CD14-positive monocyte (primary cell): ENCODE measurements around the gene EDARADD. TPM values are rescaled to one million over a fixed set of nuclear protein-coding genes. Genes with fewer than 3 reads are reported as not detected.

Experiments
- DNase-seq, 3 donors: peaks; one replicate each; pipeline ENCODE4 v3.0.0-alpha.2; 2011 to 2022
- H2AFZ ChIP-seq: 2 replicates; pipeline ENCODE4 v1.6.0; 2012; ENCODE audit warnings: mild to moderate bottlenecking, low read depth, low read length, inconsistent platforms; ENCODE audit not compliant: insufficient read depth, poor library complexity, severe bottlenecking
- H3K27ac ChIP-seq, 2 donors: 1 replicate in 1 of 2; 2 replicates in 1 of 2; pipeline ENCODE4 v1.5.1; 2012 to 2013; ENCODE audit warnings: low read length in 2 of 2, control low read depth in 1 of 2, inconsistent platforms in 1 of 2, low read depth in 1 of 2, mild to moderate bottlenecking in 1 of 2
- H3K27me3 ChIP-seq, 2 donors: one replicate each; pipeline versions ENCODE4 v1.6.0 to v1.6.1; 2011 to 2013; ENCODE audit warnings: low read length in 2 of 2; ENCODE audit not compliant: control insufficient read depth in 2 of 2, insufficient read depth in 2 of 2
- H3K36me3 ChIP-seq, 2 donors: replicated peaks in 1 of 2; 1 replicate in 1 of 2; 2 replicates in 1 of 2; pipeline versions ENCODE4 v1.5.1 to v1.6.1; 2012 to 2013; ENCODE audit warnings: low read length in 2 of 2, control low read depth in 1 of 2, inconsistent platforms in 1 of 2, mild to moderate bottlenecking in 1 of 2; ENCODE audit not compliant: insufficient read depth in 2 of 2, control insufficient read depth in 1 of 2
- H3K4me1 ChIP-seq, 2 donors: 1 replicate in 1 of 2; 2 replicates in 1 of 2; pipeline versions ENCODE4 v1.5.1 to v1.6.1; 2012 to 2013; ENCODE audit warnings: low read length in 2 of 2, control low read depth in 1 of 2, inconsistent platforms in 1 of 2, mild to moderate bottlenecking in 1 of 2, moderate library complexity in 1 of 2; ENCODE audit not compliant: insufficient read depth in 2 of 2, control insufficient read depth in 1 of 2
- H3K4me2 ChIP-seq: replicated peaks from 2 replicates; pipeline ENCODE3; 2012; ENCODE audit warnings: low read length, moderate library complexity, mild to moderate bottlenecking; ENCODE audit not compliant: poor library complexity, severe bottlenecking; ENCODE audit errors: extremely low read depth
- H3K4me3 ChIP-seq, 3 experiments: fragments of 200-600 bp in 1 of 3; sonication (generic) in 1 of 3; replicated peaks in 1 of 3; 1 replicate in 2 of 3; 2 replicates in 1 of 3; pipeline ENCODE4 v1.5.1; 2011 to 2013; ENCODE audit warnings: low read length in 3 of 3, mild to moderate bottlenecking in 3 of 3, control low read depth in 2 of 3, low read depth in 2 of 3, inconsistent platforms in 1 of 3, moderate library complexity in 1 of 3
- H3K79me2 ChIP-seq: 2 replicates; pipeline ENCODE4 v1.6.0; 2012; ENCODE audit warnings: mild to moderate bottlenecking, control low read depth, inconsistent platforms, low read length, moderate library complexity; ENCODE audit not compliant: insufficient read depth
- H3K9ac ChIP-seq: 2 replicates; pipeline ENCODE4 v1.6.0; 2017; ENCODE audit warnings: low read length, mild to moderate bottlenecking; ENCODE audit not compliant: insufficient read depth, poor library complexity, severe bottlenecking
- H3K9me3 ChIP-seq, 2 donors: replicated peaks in 1 of 2; 1 replicate in 1 of 2; 2 replicates in 1 of 2; pipeline versions ENCODE4 v1.5.1 to v1.6.1; 2012 to 2013; ENCODE audit warnings: low read length in 2 of 2, control low read depth in 1 of 2; ENCODE audit not compliant: control insufficient read depth in 1 of 2, insufficient read depth in 1 of 2
- H4K20me1 ChIP-seq: 2 replicates; pipeline ENCODE4 v1.6.0; 2012; ENCODE audit warnings: mild to moderate bottlenecking, low read length, control low read depth, moderate library complexity; ENCODE audit not compliant: insufficient read depth
- H3K27ac Mint-ChIP-seq, 7 donors: one replicate each; pipeline ENCODE4 v1.8.0; 2020; ENCODE audit warnings: mild to moderate bottlenecking in 7 of 7, mixed read lengths in 7 of 7, moderate library complexity in 6 of 7, inconsistent platforms in 2 of 7
- H3K27me3 Mint-ChIP-seq, 3 donors: one replicate each; pipeline ENCODE4 v1.8.0; 2021 to 2022; ENCODE audit warnings: low read depth in 3 of 3, mild to moderate bottlenecking in 3 of 3, mixed read lengths in 3 of 3, moderate library complexity in 3 of 3, inconsistent platforms in 1 of 3
- H3K36me3 Mint-ChIP-seq, 2 donors: one replicate each; pipeline ENCODE4 v1.8.0; 2020; ENCODE audit warnings: mixed read lengths in 2 of 2, inconsistent platforms in 1 of 2, mild to moderate bottlenecking in 1 of 2
- H3K4me1 Mint-ChIP-seq: one replicate; pipeline ENCODE4 v1.8.0; 2020; ENCODE audit warnings: mild to moderate bottlenecking, mixed read lengths
- H3K4me3 Mint-ChIP-seq, 2 donors: one replicate each; pipeline ENCODE4 v1.8.0; 2020; ENCODE audit warnings: mild to moderate bottlenecking in 2 of 2, mixed read lengths in 2 of 2, moderate library complexity in 1 of 2
- H3K9me3 Mint-ChIP-seq, 7 donors: one replicate each; pipeline ENCODE4 v1.8.0; 2020 to 2022; ENCODE audit warnings: mixed read lengths in 7 of 7, mild to moderate bottlenecking in 6 of 7, moderate library complexity in 6 of 7, inconsistent platforms in 2 of 7
- CTCF ChIP-seq: fragments of 200-600 bp; IDR thresholded peaks from one replicate; pipeline ENCODE4 v1.8.0; 2022; ENCODE audit warnings: antibody characterized with exemption, mild to moderate bottlenecking
- WGBS: methylation state at CpG from one replicate; pipeline ENCODE4 v1.1.5; 2013; ENCODE audit warnings: missing lambda C conversion rate; ENCODE audit not compliant: insufficient coverage; 5-methylcytosine and 5-hydroxymethylcytosine counted together
- intact Hi-C, 2 donors: fragments of 100-400 bp; cut with micrococcal nuclease; formaldehyde crosslinking; loops; one replicate each; pipeline versions ENCODE4 v1.15.0 to v1.15.1; 2023
- polyA plus RNA-seq, 3 donors: library from polyadenylated mRNA; depleted of rRNA in 1 of 3; unstranded in 2 of 3; stranded (reverse) in 1 of 3; fragments of 300-500 nt in 2 of 3; fragments of >200 nt in 1 of 3; fragmentation: Illumina TruSeq in 2 of 3; gene quantifications; 1 replicate in 2 of 3; 2 replicates in 1 of 3; pipeline ENCODE4 v1.2.3, GENCODE V29; 2012 to 2021

EDARADD gene
- polyA plus RNA-seq, 3 donors = not detected

- Histone ChIP-seq H3K79me2 (no peaks in the 10 kb centered on the region), H3K27me3 (no peaks in the 10 kb centered on the region), H3K27ac (no peak overlapping the region), H3K4me1 (no peaks in the 10 kb centered on the region), H3K36me3 (no peaks in the 10 kb centered on the region), H3K9me3 (no peaks in the 10 kb centered on the region), H4K20me1 (no peaks in the 10 kb centered on the region), H3K4me3 (no peak overlapping the region), H2AFZ (no peak overlapping the region), H3K4me2 (no peak overlapping the region), H3K9ac (no peak overlapping the region)
- no peaks in the 10 kb centered on the region for H3K4me1 Mint-ChIP-seq
- TF ChIP-seq CTCF = no peak
- DNase-seq = no peak
- H3K9me3 Mint-ChIP-seq = no peaks in the 10 kb centered on the region
- intact Hi-C loops = no loop called here
- WGBS = 100% methylated on average over 2 of the region's 5 CpGs
- no peak overlapping the region for H3K4me3 Mint-ChIP-seq
- H3K27me3 Mint-ChIP-seq = peaks cover 0 to 3% (median 2%) of the 10 kb centered on the region in 3 donors
- H3K27ac Mint-ChIP-seq = no peak overlapping the region
- no peaks in the 10 kb centered on the region for H3K36me3 Mint-ChIP-seq
Observed at GRCh38 chr1:236476019-236476418, 81.9 kb downstream of the EDARADD start.

- no peaks in the 10 kb centered on the region for H3K36me3 Mint-ChIP-seq
- Histone ChIP-seq H3K27ac (no peak overlapping the region), H3K9ac (no peak overlapping the region), H3K36me3 (no peaks in the 10 kb centered on the region), H3K4me1 (no peaks in the 10 kb centered on the region), H3K27me3 (no peaks in the 10 kb centered on the region), H3K79me2 (no peaks in the 10 kb centered on the region), H3K9me3 (no peaks in the 10 kb centered on the region), H3K4me3 (no peak overlapping the region), H3K4me2 (no peak overlapping the region), H4K20me1 (no peaks in the 10 kb centered on the region), H2AFZ (no peak overlapping the region)
- H3K27ac Mint-ChIP-seq = no peak overlapping the region
- intact Hi-C loops = no loop called here
- no peak for DNase-seq
- peaks cover 0 to 3% (median 0%) of the 10 kb centered on the region in 3 donors for H3K27me3 Mint-ChIP-seq
- WGBS = 94% methylated on average over 2 of the region's 5 CpGs
- H3K9me3 Mint-ChIP-seq = no peaks in the 10 kb centered on the region
- H3K4me1 Mint-ChIP-seq = no peaks in the 10 kb centered on the region
- no peak overlapping the region for H3K4me3 Mint-ChIP-seq
- no peak for TF ChIP-seq CTCF
Observed at GRCh38 chr1:236480758-236481436, 86.8 kb downstream of the EDARADD start.
